Stimulated activated CD8-positive, alpha-beta memory T cell treated with anti-CD3 and anti-CD28 coated beads, Interleukin-7, amount 100 ng/mL, for 24 hours (primary cell): Measurements from ENCODE around the gene LRRC8C.

ENCODE experiments used
- DNase-seq: peaks from one replicate; pipeline ENCODE4 v3.0.0-alpha.2; 2020; ENCODE audit warnings: low read depth

Gene LRRC8C

DNA sequence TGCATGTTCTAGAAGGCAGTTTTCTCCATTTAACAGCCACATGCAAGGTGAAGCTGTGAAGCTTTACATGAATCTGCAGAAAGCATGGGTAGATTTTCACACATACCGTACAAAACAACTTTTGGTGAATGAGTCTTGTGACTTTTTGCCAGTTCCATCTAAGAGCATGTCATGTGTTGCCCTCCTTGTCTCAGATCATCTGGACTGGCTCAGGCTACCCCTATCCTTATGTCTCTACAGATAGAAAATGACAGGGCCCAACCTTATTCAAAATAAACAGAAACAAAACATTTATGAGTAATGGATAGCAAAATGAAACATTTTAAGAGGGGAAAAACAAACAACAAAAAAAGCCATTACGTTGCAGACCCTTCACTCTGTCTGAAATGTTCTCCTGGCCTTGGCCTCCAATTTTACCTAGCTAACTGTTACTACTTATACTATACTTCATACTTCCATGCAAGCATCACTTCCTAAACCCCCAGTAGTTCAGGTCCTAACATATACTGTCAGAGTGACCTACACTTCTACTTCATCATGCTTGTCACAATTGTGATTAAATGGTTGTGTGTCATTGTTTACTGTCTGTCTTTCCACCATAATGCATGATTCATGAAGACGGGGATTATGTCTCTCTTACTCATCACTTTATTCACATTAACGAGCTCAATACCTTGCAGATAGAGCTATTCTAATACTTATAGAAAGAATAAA is 39.0 kb downstream of the LRRC8C start:
- DNase-seq, result no peak

DNA sequence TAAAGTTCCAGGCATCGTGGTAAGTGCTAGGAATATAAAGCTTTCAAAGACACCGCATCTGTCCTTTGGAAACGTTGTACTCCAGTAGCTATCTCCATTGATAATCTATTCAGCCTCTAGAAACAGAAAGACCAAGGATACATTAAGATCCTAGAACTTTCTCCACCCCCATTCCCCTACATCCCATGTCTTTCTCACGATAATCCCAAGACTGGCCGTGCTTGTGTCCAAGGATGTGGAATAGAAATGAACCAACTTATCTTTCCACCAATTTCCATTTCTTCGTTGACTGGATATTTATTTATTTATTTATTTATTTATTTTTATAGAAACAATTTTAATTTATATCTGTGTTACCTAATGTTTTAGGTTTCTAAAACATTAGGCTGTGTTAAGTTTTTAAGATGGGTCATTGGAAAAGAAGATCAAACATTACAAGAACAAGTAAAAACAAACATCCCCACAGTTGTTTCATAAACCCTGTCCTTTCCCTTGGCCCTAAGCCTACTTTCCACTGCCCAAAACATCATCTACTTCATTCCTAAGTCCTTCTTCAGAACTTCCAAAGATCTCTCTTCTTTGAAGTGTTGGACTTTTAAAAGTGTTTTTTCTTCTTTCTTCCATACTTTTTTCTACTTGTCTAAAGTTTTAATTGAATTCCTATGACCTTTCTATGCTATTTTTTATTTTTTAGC is 39.7 kb downstream of the LRRC8C start:
- no peak for DNase-seq

DNA sequence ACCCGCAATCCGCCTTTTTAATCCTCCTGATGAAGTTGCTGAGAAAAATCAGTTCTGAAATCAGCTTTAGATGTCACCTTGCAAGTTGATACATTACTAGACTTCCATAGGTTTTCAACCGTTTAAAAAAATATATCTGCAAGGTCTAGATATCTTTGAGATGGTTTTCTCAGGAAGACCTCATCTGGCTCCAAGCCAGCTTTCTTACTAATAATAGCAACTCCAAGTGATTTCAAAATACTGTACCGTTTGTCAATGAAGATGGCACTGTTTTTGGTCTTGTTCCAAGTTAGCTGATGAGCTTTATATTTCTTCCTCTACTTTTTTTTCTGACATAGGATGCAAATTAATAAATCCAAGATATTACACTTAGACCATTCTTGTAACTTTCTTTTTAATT is 40.3 kb downstream of the LRRC8C start:
- no peak for DNase-seq

DNA sequence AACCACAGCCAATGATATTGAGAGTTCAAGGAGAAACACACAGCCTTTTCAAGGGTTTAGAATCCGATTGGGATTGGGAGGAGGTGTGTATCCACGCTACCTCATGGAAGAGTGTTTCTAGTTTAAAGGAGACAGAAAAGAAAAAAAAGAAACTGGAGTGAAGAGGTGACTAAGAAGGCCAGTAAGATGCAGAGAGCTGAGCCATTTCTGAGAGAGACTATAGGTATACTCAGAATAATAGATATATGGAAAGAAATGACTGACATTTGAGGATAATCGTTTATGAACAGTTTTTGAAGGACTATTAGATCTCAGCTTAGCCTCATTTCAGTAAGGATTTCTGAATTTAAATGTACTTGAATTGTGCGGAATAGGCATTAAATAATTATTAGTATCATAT is 42.8 kb downstream of the LRRC8C start:
- no peak for DNase-seq

DNA sequence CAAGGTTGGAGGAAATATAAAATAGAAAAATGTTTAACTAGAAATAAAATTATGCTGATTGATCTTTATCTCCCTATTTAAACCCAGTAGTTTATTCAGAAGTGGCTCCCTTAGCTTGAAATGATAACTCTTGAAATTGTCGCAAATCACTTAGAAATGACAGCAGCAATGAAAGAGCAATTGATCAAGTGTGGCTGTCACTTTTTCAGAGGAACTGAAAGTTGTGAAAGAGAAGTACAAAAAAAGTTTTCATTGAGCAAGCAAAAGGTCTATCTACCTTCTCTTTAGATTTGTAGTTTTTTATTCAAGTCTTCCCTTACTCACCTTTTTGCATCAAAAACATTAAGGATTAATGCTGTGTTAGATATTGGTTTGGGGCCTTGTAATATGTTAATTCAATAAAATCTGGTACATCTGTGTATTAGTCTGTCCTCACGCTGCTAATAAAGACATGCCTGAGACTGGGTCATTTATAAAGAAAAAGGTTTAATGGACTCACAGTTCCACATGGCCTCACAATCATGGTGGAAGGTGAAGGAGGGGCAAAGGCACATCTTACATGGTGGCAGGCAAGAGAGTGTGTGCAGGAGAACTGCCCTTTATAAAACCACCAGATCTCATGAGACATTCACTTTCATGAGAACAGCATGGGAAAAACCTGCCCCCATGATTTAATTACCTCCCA is 48.3 kb downstream of the LRRC8C start:
- DNase-seq, result no peak

DNA sequence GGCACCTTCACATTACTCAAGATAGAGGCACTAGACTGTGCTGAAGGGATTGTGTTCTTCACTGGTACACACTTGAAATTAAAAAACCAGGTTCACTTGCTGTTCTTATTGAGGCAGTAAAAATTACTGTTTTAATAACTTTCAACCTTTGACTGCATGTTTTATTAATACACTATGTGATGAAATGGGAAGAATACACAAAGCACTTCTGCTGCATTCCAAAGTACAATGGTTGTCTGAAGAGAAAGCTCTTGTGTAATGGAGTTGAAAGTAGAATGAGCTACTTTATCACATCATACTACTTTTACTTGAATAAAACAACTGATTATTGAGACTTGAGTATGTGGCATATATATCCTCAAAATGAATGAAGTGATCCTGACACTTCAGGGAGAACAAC is 49.7 kb downstream of the LRRC8C start:
- DNase-seq, result no peak

DNA sequence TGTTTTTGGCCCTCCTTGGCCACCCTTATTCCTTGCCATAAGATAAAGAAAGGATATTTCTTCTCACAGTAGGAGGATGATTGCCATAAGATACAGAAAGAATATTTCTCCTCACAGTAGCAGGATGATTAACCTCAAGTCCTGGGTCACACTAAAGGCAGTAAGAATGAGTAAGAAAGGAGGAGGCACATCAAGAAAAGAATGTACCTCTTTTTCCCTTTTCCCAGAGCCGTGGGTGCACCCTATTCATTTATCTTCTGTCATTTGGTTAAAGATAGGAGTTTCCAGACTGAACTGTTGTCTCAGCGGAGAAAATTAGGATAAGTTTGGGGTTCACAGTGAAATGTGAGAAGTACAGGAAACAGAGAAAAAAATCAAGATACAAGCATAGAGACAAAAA is 52.5 kb downstream of the LRRC8C start:
- no peak for DNase-seq

DNA sequence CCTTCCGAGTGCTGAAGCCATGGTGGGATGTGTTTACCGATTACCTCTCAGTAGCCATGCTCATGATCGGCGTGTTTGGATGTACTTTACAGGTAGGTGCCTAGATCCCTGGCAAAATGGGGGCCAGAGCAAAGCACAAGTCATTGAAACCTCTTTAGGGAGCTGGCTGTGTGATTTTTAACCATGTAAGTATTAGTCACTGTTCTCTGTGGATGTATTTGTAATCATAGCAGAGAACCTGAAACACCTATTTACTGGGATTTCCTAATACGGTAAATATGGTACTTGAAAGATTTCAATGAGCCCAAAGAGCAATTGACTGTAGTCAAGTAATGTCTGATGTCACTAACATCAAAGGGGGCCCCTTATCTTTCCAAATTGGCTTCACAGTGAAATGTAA is 53.6 kb downstream of the LRRC8C start:
- no peak for DNase-seq

DNA sequence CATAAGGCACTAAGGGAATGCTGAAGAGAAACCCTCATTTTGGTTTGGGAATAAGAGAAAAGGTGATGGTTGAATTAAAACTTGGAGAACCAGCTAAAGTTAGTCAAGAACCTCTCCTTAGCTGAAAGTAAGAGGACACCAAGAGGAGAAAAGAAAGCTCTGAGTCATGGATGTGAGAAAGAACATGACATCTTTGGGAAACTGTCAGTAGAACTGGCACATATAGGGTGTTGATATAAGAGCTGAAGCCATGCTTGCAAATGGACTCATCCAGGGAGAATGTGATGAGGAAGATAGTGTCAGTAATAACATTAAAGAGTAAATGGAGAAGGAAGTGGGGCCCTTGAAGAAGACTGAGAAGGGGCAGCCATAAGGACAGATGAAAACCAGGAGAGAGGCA is 54.3 kb downstream of the LRRC8C start:
- no peak for DNase-seq

DNA sequence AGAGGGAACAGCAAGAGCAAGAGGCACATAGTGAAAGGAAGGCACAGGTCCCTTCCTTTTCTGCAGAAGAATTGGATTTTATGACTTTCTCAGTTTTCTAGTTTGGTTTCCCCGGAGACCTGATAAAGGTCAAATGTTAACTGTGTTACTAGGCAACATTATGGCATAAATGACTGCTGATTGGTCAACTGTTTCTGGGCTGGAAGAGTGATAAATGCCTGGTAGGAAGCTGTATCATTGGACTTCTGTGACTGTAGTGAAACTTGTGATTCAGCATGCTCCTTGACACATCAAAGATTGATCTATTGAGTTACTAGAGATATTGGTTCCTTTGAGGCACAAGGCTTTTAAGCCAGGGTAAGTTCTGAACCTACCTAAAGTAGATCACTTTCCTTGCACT is 55.7 kb downstream of the LRRC8C start:
- no peak for DNase-seq

DNA sequence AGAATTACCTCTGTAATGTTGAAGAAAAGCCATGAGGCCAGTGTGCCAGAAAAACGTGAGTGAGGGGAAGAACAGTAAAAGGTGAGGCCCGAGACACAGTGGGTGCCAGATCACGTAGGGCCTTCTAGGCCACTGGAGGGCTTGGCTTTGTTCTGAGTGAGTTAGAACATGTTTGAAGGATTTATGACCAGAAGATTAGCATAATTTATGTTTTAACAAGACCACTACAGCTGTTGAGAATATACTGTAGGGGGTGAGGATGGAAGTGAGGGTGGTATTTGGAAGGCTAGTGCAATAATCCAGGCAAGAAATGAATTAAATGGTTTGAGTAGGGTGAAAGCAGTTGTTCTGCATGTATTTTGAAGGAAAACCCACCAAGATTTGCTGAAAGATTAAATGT is 56.3 kb downstream of the LRRC8C start:
- no peak for DNase-seq

DNA sequence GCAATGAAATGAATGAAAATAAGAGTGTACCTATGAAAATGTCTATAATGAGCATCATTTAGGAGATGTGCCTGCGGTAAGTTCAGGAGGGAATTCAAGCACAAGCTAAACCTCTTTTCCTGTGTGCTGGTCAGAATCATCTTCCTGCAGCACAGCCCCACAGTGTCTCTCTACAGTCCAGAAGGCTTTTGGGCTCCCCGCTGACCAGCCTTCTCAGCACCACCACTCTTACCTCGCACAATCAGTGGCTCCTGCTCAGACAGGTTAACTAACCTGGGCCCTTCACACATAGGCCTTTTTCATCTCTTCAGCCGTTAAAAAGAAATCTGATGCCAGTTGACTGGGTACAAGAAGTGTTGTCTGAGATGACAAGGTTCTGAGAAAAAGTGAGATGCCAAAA is 57.7 kb downstream of the LRRC8C start:
- DNase-seq, result no peak

DNA sequence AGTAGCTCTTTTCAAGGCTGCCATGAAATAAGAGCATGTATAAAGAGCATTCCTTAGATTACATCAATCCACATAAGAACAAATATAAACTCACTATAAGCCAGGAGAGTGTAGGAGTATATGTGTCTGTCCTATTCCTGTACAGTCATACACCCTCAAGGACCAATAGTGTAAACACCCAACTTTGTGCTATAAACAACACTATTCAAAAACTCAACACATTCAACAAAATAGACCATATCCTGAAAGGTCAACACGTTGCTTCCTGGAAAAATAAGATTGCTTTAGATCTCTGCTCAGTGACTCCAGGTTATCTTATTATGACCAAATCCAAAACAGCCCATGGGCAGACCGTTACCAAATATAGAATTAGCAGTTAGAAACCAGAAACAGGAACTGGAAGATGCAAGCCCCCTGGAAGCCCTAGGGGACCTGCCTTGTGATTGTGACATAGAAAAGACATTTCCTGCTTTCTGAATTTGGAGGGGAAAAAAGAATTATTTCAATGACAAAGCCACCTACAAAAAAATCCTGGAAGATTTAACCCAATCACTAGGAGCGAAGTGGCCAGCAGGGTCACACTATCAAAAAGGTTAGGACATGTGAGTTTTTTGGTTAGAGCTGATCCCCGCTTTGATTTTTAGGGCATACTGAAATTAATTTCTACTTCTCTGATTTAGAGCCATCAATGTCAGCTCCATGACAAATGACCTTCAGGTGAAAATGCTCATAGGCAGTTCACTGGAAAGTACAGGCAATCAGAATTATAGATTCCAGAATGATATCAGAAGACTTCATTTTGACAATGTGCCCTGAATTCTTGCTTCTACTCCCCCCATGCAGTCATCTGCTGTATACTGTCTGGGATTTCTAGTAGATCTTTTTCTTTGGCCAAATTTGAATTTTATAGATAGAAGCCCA is 59.9 kb downstream of the LRRC8C start:
- DNase-seq, result no peak

DNA sequence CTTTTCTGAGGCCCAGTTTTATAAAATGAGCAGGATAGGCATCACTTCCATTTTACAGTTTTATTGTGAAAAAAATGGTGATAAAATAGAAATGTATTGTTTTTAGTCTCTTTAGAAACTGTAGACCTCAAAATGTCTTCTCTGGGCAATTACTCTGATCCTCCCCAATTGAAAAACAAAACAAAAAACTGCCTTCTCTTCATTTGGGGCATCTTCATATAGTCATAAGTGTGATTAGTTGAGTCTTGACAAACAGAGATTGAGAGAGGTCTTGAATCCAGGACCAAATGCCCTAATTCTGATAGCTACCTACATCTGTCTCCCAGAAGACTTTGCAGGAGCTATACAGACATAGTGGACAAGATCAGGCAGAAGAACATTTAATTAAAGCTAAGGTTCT is 62.9 kb downstream of the LRRC8C start:
- DNase-seq, result no peak

DNA sequence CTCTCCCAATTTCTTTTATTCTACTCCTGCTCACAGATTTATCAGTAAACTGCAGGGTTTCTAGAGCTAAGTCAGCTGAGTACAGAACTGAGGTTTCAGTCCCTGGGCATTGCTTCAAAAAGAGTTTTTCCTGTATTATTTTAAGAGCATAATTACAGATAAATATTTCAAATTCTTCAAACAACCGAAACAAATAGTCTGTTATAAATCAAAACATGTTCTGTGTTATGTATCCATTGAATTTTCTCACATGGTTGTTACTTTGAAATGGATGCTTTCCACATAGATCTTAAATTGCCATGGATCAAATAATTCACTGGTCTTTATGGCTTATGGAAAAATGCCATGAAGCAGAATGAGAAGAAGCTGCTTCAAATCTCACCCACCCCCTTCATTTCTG is 64.5 kb downstream of the LRRC8C start:
- DNase-seq, result no peak

DNA sequence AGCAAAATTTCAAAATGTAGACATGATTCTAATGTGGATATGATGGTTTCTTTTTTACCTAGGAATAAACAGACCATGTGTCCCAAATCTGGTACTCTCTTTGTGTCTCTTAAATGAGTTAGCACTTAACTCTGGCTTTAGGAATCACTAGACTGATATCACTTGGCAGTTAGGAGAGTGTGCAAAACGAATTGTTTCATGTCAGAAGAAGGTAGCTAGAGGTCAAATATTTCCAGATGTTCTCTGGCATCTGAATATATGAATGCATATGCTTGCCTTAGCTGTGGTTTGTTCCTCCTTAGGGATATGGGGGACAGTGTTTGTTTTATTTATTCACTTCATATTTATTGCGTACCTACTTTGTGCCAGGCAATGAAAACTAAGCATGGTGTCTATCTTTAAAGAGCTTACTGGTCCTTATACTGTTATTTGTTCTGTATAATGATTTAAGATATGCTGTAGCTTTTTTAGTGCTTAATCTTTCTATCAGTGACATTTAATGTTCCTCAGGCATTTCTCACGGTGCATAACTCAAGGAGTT is 65.2 kb downstream of the LRRC8C start:
- DNase-seq, result no peak

DNA sequence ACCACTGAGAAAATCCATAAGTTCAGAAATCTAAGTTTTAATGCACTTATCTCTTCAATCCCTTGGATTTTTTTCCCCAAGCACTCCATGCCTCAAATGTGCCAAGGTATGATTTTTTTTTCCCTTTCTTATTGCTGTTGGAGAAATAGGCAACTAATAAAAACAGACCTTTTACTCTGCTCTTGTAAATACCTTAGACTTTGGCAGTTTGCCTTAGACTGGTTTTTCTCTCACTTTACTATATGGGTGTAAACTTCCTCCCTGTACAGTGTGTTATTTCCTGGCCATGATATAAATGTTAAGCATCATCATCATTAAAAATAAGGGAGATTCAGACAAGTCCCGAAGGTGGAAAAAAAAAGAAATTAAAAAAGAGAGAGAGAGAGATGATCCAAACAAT is 65.7 kb downstream of the LRRC8C start:
- DNase-seq, result no peak

DNA sequence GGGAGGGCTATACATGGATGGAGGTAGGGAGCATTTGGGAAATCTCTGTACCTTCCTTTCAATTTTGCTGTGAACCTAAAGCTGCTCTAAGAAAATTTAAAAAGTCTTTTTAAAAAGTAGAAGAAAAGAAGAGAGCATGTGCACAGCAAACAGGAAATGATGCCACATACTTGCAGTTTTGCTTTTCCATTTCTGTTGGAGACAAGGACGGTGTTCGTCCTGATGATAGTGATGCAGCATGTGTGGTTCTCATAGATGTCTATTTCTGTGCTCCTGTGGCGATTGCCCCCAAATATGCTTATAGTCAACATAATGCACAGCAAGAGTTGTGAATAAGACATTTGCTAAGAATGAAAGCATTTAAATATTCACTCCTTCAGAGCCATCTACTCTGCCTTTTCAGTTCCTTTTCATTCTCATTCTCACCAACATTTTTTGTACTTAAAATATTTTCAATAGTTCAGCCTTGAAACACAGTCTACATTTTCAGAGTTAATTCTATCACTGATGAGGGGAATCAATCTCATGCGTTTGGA is 66.6 kb downstream of the LRRC8C start:
- no peak for DNase-seq

DNA sequence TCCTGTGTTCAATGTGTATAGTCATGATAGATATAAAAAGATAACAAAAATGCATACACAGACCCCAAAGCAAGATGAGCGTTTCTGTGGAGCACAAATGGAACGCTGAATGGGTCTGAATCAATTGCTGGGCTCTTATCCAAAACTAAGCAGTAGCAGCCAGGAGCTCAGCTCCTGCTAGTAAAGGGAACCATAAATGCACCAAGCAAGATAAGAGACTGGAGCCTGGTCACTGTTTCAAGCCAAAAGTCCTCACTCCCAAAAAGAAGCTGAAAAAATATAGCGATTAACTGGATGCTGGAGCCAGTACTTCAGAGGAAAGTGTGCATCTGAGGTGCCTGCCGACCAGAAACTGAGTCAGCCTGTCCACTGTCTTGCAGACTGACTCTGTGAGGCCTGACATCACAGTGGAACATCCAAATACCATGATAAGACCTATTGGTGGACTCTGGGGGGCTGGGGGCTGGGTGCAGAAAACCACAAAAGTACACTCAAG is 68.9 kb downstream of the LRRC8C start:
- DNase-seq, result no peak

DNA sequence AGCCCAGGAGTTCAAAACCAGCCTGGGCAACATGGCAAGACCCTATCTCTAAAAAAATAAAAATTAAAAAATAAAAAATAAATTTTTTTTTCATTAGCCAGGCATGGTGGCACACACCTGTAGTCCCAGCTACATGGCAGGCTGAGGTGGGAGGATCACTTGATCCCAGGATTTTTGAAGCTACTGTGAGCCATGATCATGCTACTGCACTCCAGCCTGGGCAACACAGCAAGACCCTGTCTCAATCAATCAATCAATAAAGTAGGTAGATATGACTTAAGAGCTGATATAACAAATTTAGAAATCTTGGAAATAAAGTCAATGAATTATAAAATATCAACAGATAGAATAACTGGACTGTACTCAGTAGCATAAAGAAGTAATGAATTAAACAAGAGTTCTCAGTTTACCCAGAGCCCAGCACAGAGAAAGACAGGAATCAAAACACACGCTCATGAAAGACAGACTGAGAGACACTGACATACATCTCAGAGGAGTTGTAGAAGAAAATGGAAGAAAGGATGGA is 69.7 kb downstream of the LRRC8C start:
- DNase-seq, result no peak

DNA sequence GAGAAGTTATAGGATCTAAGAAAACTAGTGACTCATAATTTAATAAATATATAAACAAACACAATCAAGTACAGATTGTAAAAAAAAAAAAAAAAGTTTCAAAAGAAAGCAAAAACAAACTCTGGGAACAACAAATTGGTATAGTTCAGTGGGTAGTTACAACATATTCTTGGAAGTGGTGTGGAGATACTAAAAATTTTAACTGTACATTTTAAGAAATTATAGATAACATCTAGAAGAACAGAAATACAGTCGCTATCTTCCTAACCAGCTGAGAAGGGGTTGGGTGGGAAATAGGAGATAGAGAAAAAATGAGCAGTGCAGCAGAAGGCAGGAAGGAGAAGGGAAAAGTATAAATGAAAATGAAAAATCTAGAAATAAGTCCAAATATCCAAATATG is 70.5 kb downstream of the LRRC8C start:
- DNase-seq, result no peak
